PFSK-1 (cell line): Measurements from ENCODE around the gene EYA4.

Source experiments
- POLR2AphosphoS5 ChIP-seq: IDR thresholded peaks from 2 replicates; pipeline ENCODE4 v1.6.1; 2012; ENCODE audit warnings: low read depth, mild to moderate bottlenecking, control low read depth, low read length, moderate library complexity
- SIN3A ChIP-seq: IDR thresholded peaks from 2 replicates; pipeline ENCODE4 v1.6.1; 2012; ENCODE audit warnings: mild to moderate bottlenecking, low read length, moderate library complexity, borderline replicate concordance; ENCODE audit not compliant: insufficient read depth
- TAF1 ChIP-seq: IDR thresholded peaks from 2 replicates; pipeline ENCODE4 v1.6.1; 2012; ENCODE audit warnings: low read length, control low read depth, borderline replicate concordance; ENCODE audit not compliant: insufficient read depth

DNA sequence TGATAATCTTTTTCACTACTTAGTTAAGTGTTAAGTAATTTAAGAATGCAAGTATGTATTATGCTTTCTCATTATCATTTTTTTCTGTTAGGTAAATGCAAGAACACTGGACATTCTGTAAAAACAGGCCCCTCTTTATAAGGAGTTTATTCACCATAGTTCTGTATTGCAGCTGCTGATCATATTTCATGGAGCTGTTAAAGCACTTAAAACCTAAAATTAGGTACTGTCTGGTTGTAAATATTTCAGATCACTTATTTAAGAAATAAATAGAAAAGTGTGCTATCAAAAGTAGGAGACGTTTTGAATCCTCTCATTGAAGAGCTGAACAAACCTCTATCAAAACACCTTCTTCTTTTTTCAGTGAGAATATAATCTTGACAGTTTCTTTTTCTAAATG is 3.9 kb downstream of the EYA4 start:
- no peak for TF ChIP-seq TAF1
- TF ChIP-seq POLR2AphosphoS5: no peak
- TF ChIP-seq SIN3A: no peak
